Tibial nerve (tissue), 4 donors: Measurements from ENCODE around the gene SIAE. TPM values are rescaled to one million over a fixed set of nuclear protein-coding genes. Genes with fewer than 3 reads are reported as not detected.
A peak's percentile ranks its signal among the peaks of the same experiment; 100 is the strongest.

Source experiments
- DNase-seq, 2 donors: peaks; one replicate each; pipeline ENCODE4 v3.0.0-alpha.2; 2019; ENCODE audit warnings: low spot score in 2 of 2
- H3K27ac ChIP-seq, 4 donors: fragments of 200-600 bp; sonication (generic) in 3 of 4; one replicate each; pipeline ENCODE4 v1.5.1; 2017 to 2019; ENCODE audit warnings: mild to moderate bottlenecking in 1 of 4
- H3K27me3 ChIP-seq, 2 donors: fragments of 200-600 bp; sonication (generic) in 1 of 2; one replicate each; pipeline versions ENCODE4 v1.5.1 to v1.6.0; 2017 to 2019
- H3K36me3 ChIP-seq, 3 donors: fragments of 200-600 bp; sonication (generic); one replicate each; pipeline ENCODE4 v1.5.1; 2018 to 2019
- H3K4me1 ChIP-seq, 4 donors: fragments of 200-600 bp; sonication (generic) in 3 of 4; one replicate each; pipeline ENCODE4 v1.5.1; 2017 to 2019
- H3K4me3 ChIP-seq, 4 donors: fragments of 200-600 bp; sonication (generic) in 3 of 4; one replicate each; pipeline ENCODE4 v1.5.1; 2017 to 2019; ENCODE audit warnings: mild to moderate bottlenecking in 1 of 4, moderate library complexity in 1 of 4
- H3K9me3 ChIP-seq, 4 donors: fragments of 200-600 bp; sonication (generic) in 3 of 4; one replicate each; pipeline ENCODE4 v1.5.1; 2017 to 2019
- CTCF ChIP-seq, 5 experiments: fragments of 200-600 bp in 3 of 5; fragments of 450-650 bp in 2 of 5; sonication (generic) in 3 of 5; IDR thresholded peaks; one replicate each; pipeline ENCODE4 v1.5.1; 2016 to 2019; ENCODE audit warnings: antibody characterized with exemption in 5 of 5, mild to moderate bottlenecking in 3 of 5, moderate library complexity in 2 of 5
- EP300 ChIP-seq, 2 donors: sonication (generic); formaldehyde crosslinking; IDR thresholded peaks; one replicate each; pipeline ENCODE4 v1.6.1; 2017; ENCODE audit warnings: antibody characterized with exemption in 2 of 2, mild to moderate bottlenecking in 1 of 2
- POLR2A ChIP-seq, 2 donors: fragments of 450-650 bp; IDR thresholded peaks; one replicate each; pipeline ENCODE4 v1.6.1; 2017; ENCODE audit warnings: antibody characterized with exemption in 2 of 2, mild to moderate bottlenecking in 2 of 2, moderate library complexity in 2 of 2
- WGBS, 2 donors: methylation state at CpG; one replicate each; pipeline ENCODE4 v1.1.5; 2018; 5-methylcytosine and 5-hydroxymethylcytosine counted together
- total RNA-seq, 4 donors: library from RNA; depleted of rRNA; stranded (reverse); fragments of >200 nt; gene quantifications; one replicate each; pipeline ENCODE4 v1.1.0, GENCODE V29; 2016

The SIAE gene
- total RNA-seq: 10 to 100 TPM in 1 of 4 donors, 1 to 10 TPM in 3; 6.5 to 20.0 (median 8.2) TPM

GRCh38 chr11:124673333-124674167 is at the start of gene SIAE, which contains the start of gene SPA17:
Gene SIAE (minus strand): TSS chr11:124673739. CDS start chr11:124673708, 31 bp downstream.
Gene SPA17 (plus strand): TSS chr11:124673904. CDS start chr11:124675265, 1,361 bp downstream.
- Histone ChIP-seq H3K27ac (peak within 1 kb of the TSS; percentile 48 to 88 (median 78)), H3K27me3 (no peaks in the 10 kb centered on the region), H3K36me3 (no peaks in the 10 kb centered on the region), H3K9me3 (no peaks in the 10 kb centered on the region), H3K4me3 (peak within 1 kb of the TSS; percentile 56 to 72 (median 60)), H3K4me1 (peaks cover 0 to 34% (median 6%) of the 10 kb centered on the region in 4 donors)
- 1% methylated on average over 48 of the region's 58 CpGs for WGBS, 2 donors
- peak; percentile 79 to 82 for TF ChIP-seq EP300 (IDR thresholded peaks at IDR 0.05)
- peak in 1 of 2 donors; percentile 30 for TF ChIP-seq POLR2A (IDR thresholded peaks at IDR 0.05)
- TF ChIP-seq CTCF (IDR thresholded peaks at IDR 0.05): peak in 1 of 5 experiments; percentile 26
- peak; percentile 86 to 87 for DNase-seq

GRCh38 chr11:124722176-124722575 is 48.6 kb upstream of the SIAE start:
- no peak for TF ChIP-seq EP300 (IDR thresholded peaks at IDR 0.05)
- no peak for TF ChIP-seq CTCF (IDR thresholded peaks at IDR 0.05)
- TF ChIP-seq POLR2A (IDR thresholded peaks at IDR 0.05): no peak
- peaks cover 0 to 93% of the 10 kb centered on the region in 2 donors for H3K27me3 ChIP-seq
- H3K36me3 ChIP-seq: no peaks in the 10 kb centered on the region
- no peak overlapping the region for H3K27ac ChIP-seq
- H3K9me3 ChIP-seq: no peaks in the 10 kb centered on the region
- DNase-seq: no peak
- peaks cover 0 to 27% (median 5%) of the 10 kb centered on the region in 4 donors for H3K4me1 ChIP-seq
- no peak overlapping the region for H3K4me3 ChIP-seq
- WGBS, 2 donors: 18 to 51% methylated on average over 6 of the region's 6 CpGs

GRCh38 chr11:124719534-124719933 is 46.0 kb upstream of the SIAE start:
- peaks cover 0 to 90% of the 10 kb centered on the region in 2 donors for H3K27me3 ChIP-seq
- peaks cover 0 to 19% (median 5%) of the 10 kb centered on the region in 4 donors for H3K4me1 ChIP-seq
- 26 to 38% methylated on average over 2 of the region's 2 CpGs for WGBS, 2 donors

GRCh38 chr11:124718801-124719200 is 45.3 kb upstream of the SIAE start:
- H3K27me3 ChIP-seq: peaks cover 0 to 83% of the 10 kb centered on the region in 2 donors
- TF ChIP-seq POLR2A (IDR thresholded peaks at IDR 0.05) (no peak), EP300 (IDR thresholded peaks at IDR 0.05) (no peak), CTCF (IDR thresholded peaks at IDR 0.05) (no peak)
- no peak overlapping the region for H3K27ac ChIP-seq
- no peak overlapping the region for H3K4me3 ChIP-seq
- peaks cover 0 to 19% (median 5%) of the 10 kb centered on the region in 4 donors for H3K4me1 ChIP-seq
- no peaks in the 10 kb centered on the region for H3K36me3 ChIP-seq
- no peak for DNase-seq
- 31 to 39% methylated on average over 12 to 14 of the region's 14 CpGs for WGBS, 2 donors
- H3K9me3 ChIP-seq: no peaks in the 10 kb centered on the region

More at GRCh38 chr11:124719534-124719933, 46.0 kb upstream of the SIAE start:
- no peak for DNase-seq
- H3K36me3 ChIP-seq: no peaks in the 10 kb centered on the region
- H3K9me3 ChIP-seq: no peaks in the 10 kb centered on the region
- H3K27ac ChIP-seq: no peak overlapping the region
- no peak for TF ChIP-seq CTCF (IDR thresholded peaks at IDR 0.05)
- TF ChIP-seq POLR2A (IDR thresholded peaks at IDR 0.05): no peak
- no peak for TF ChIP-seq EP300 (IDR thresholded peaks at IDR 0.05)
- no peak overlapping the region for H3K4me3 ChIP-seq
